B cell (primary cell): ENCODE measurements around the gene IZUMO1. TPM values are rescaled to one million over a fixed set of nuclear protein-coding genes. Genes with fewer than 3 reads are reported as not detected.

Experiments
- ATAC-seq: fragments of 200-7000 bp; cut with Tn5 transposase; one replicate; pipeline ENCODE4 v1.10.0; 2021; ENCODE audit warnings: low read depth, mild to moderate bottlenecking, moderate number of reproducible peaks, moderate library complexity
- CTCF ChIA-PET: fragments of 350-600 bp; sonication (Branson Sonifier 250); formaldehyde crosslinking; loops from one replicate; lab custom pipeline; 2021; ENCODE audit warnings: antibody characterized with exemption, inconsistent platforms; lab: Charles Lee
- POLR2A ChIA-PET: fragments of 350-600 bp; sonication (Branson Sonifier 250); formaldehyde crosslinking; loops from one replicate; lab custom pipeline; 2021; ENCODE audit warnings: antibody characterized with exemption; lab: Charles Lee
- DNase-seq: peaks from one replicate; pipeline ENCODE4 v3.0.0; 2013
- H2AFZ ChIP-seq: 2 replicates; pipeline ENCODE4 v1.6.1; 2012; ENCODE audit warnings: mild to moderate bottlenecking, low read depth, low read length; ENCODE audit not compliant: insufficient read depth, poor library complexity, severe bottlenecking
- H3K27ac ChIP-seq, 2 donors: 1 replicate in 1 of 2; 2 replicates in 1 of 2; pipeline ENCODE4 v1.5.1; 2012 to 2013; ENCODE audit warnings: low read length in 2 of 2, mild to moderate bottlenecking in 2 of 2, moderate library complexity in 1 of 2
- H3K27me3 ChIP-seq, 4 experiments: fragments of 200-600 bp in 1 of 4; sonication (generic) in 1 of 4; replicated peaks in 1 of 4; 1 replicate in 2 of 4; 2 replicates in 2 of 4; pipeline versions ENCODE4 v1.6.1 to v1.7.0; 2013 to 2016; ENCODE audit warnings: low read length in 3 of 4, mild to moderate bottlenecking in 2 of 4, mixed read lengths in 1 of 4, moderate library complexity in 1 of 4; ENCODE audit not compliant: insufficient read depth in 4 of 4, control insufficient read depth in 3 of 4; ENCODE audit errors: control extremely low read depth in 1 of 4
- H3K36me3 ChIP-seq, 2 experiments: replicated peaks in 1 of 2; 1 replicate in 1 of 2; 2 replicates in 1 of 2; pipeline versions ENCODE4 v1.6.1 to v1.7.1; 2013; ENCODE audit warnings: low read length in 1 of 2; ENCODE audit not compliant: insufficient read depth in 2 of 2, control insufficient read depth in 1 of 2; ENCODE audit errors: control extremely low read depth in 1 of 2, extremely low read depth in 1 of 2
- H3K4me1 ChIP-seq, 2 donors: fragments of 200-600 bp in 1 of 2; sonication (generic) in 1 of 2; 1 replicate in 1 of 2; 2 replicates in 1 of 2; pipeline versions ENCODE4 v1.5.1 to v1.6.1; 2013 to 2017; ENCODE audit warnings: low read length in 2 of 2; ENCODE audit not compliant: control insufficient read depth in 2 of 2, insufficient read depth in 2 of 2
- H3K4me2 ChIP-seq: replicated peaks from 2 replicates; pipeline ENCODE3; 2012; ENCODE audit warnings: mild to moderate bottlenecking, low read depth, low read length; ENCODE audit not compliant: poor library complexity, severe bottlenecking
- H3K4me3 ChIP-seq, 5 experiments: fragments of 200-600 bp in 1 of 5; sonication (generic) in 1 of 5; 1 replicate in 3 of 5; 2 replicates in 2 of 5; pipeline versions ENCODE4 v1.5.1 to v1.7.0; 2011 to 2016; ENCODE audit warnings: low read length in 4 of 5, mild to moderate bottlenecking in 4 of 5, low read depth in 2 of 5, control low read depth in 1 of 5, moderate library complexity in 1 of 5; ENCODE audit not compliant: insufficient read depth in 1 of 5; ENCODE audit errors: control extremely low read depth in 1 of 5, extremely low read depth in 1 of 5
- H3K79me2 ChIP-seq: fragments of 200-600 bp; sonication (generic); one replicate; pipeline ENCODE4 v1.6.0; 2016; ENCODE audit warnings: low read length; ENCODE audit not compliant: control insufficient read depth, insufficient read depth
- H3K9ac ChIP-seq: fragments of 200-600 bp; sonication (generic); 2 replicates; pipeline ENCODE4 v1.6.1; 2017; ENCODE audit warnings: mild to moderate bottlenecking, low read length, moderate library complexity
- H3K9me3 ChIP-seq, 3 donors: one replicate each; pipeline versions ENCODE4 v1.6.1 to v1.7.1; 2013; ENCODE audit warnings: low read length in 2 of 3; ENCODE audit not compliant: control insufficient read depth in 2 of 3, insufficient read depth in 1 of 3; ENCODE audit errors: control extremely low read depth in 1 of 3
- H4K20me1 ChIP-seq: 2 replicates; pipeline ENCODE4 v1.6.0; 2012; ENCODE audit warnings: mild to moderate bottlenecking, low read length; ENCODE audit not compliant: insufficient read depth, control insufficient read depth, poor library complexity, severe bottlenecking
- H3K27ac Mint-ChIP-seq: one replicate; pipeline ENCODE4 v1.8.0; 2021; ENCODE audit warnings: mixed read lengths
- H3K27me3 Mint-ChIP-seq: one replicate; pipeline ENCODE4 v1.8.0; 2021; ENCODE audit warnings: mixed read lengths
- H3K4me1 Mint-ChIP-seq: one replicate; pipeline ENCODE4 v1.8.0; 2021; ENCODE audit warnings: mixed read lengths
- H3K4me3 Mint-ChIP-seq: one replicate; pipeline ENCODE4 v1.8.0; 2021; ENCODE audit warnings: mixed read lengths
- H3K9me3 Mint-ChIP-seq: one replicate; pipeline ENCODE4 v1.8.0; 2022; ENCODE audit warnings: mixed read lengths; ENCODE audit not compliant: insufficient read depth
- EZH2 ChIP-seq: IDR thresholded peaks from 2 replicates; pipeline ENCODE4 v1.6.1; 2012; ENCODE audit warnings: borderline replicate concordance, low read depth, mild to moderate bottlenecking, moderate library complexity, low read length; ENCODE audit not compliant: insufficient read depth, poor library complexity, severe bottlenecking
- WGBS: methylation state at CpG from one replicate; pipeline ENCODE4 v1.1.5; 2013; ENCODE audit warnings: missing lambda C conversion rate; ENCODE audit not compliant: insufficient coverage; 5-methylcytosine and 5-hydroxymethylcytosine counted together
- intact Hi-C: fragments of 100-400 bp; cut with micrococcal nuclease; formaldehyde crosslinking; loops from one replicate; pipeline ENCODE4 v1.10.0; 2022
- polyA plus RNA-seq: library from polyadenylated mRNA; depleted of rRNA; stranded (reverse); fragments of >200 nt; gene quantifications from 2 replicates; pipeline ENCODE4 v1.2.3, GENCODE V29; 2012
- total RNA-seq, 2 donors: library from RNA; stranded (reverse); fragments of 120-200 nt in 1 of 2; gene quantifications; 1 replicate in 1 of 2; 2 replicates in 1 of 2; pipeline versions ENCODE4 v1.2.3 to v1.2.4, GENCODE V29; 2013 to 2022
- TF ChIP-seq, protein P1 (sequence below): fragments of 200-600 bp; IDR thresholded peaks from one replicate; pipeline ENCODE4 v1.8.0; 2022; ENCODE audit warnings: antibody characterized with exemption, mild to moderate bottlenecking

Gene IZUMO1
- total and polyA plus RNA-seq, 2 donors (not counting 1 experiment from before 2014, with no cell fraction given), result not detected

DNA sequence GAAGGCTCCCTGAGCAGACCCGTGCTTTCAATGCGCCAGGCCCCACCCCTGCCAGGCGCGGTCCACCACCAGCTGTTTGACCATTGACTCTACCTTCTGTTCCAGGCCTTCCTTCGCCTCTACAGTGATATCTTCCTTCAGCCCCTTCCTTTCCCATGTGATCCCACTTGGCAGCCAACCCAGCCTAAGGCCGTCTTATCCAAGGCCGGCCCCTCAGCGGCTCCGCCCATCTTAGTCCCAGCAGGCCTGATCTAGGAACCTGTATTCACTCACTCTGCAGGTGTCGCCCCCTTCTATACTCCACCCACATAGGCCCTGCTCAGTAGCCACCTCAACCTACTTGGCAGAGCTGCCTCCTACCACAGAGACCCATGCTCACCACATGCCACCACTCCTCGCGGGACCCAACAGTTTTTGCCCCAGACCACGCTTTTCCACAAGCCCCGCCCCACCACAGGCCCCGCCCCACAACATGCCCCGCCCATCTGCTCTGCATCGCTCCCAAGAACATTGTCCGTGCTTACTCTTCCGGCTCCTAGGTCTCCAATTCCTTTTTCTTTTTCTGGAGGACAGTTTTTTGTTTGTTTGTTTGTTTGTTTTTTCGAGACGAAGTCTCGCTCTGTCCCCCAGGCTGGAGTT, 9.2 kb downstream of the IZUMO1 start:
- intact Hi-C loops, result no loop called here

DNA sequence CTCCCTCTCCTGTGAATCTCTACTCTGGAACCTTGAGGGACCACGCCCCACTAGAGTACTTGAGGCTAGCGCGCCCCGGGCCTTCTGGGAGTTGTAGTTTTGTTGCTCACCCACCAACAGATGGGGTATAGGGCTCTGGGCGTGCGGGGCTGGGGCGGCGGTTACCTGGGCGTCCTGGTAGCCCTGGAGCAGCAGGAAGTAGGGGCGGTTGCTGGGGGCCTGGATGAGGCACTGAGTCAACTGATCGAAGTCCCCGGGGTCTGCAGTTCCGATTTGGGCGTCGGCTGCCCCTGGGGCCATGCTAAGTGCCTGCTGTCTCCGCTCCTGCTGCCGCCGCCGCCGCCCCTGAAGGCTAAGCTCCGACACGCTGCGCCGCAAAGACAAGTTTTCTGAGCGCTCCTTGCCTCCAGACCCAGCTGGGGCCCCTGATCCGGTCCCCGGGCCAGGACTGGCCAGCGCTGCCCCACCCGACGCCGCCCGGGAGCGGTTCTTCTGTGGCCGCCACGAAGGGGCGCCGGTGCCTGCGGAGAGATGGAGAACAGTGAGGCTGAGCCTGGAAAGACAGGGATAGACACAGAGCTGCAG, 11.6 kb downstream of the IZUMO1 start:
- TF ChIP-seq EZH2, result no peak
- TF ChIP-seq, protein P1, sequence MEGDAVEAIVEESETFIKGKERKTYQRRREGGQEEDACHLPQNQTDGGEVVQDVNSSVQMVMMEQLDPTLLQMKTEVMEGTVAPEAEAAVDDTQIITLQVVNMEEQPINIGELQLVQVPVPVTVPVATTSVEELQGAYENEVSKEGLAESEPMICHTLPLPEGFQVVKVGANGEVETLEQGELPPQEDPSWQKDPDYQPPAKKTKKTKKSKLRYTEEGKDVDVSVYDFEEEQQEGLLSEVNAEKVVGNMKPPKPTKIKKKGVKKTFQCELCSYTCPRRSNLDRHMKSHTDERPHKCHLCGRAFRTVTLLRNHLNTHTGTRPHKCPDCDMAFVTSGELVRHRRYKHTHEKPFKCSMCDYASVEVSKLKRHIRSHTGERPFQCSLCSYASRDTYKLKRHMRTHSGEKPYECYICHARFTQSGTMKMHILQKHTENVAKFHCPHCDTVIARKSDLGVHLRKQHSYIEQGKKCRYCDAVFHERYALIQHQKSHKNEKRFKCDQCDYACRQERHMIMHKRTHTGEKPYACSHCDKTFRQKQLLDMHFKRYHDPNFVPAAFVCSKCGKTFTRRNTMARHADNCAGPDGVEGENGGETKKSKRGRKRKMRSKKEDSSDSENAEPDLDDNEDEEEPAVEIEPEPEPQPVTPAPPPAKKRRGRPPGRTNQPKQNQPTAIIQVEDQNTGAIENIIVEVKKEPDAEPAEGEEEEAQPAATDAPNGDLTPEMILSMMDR, result no peak
- intact Hi-C loops, result no loop called here
- H3K36me3 ChIP-seq, result no peaks in the 10 kb centered on the region
- peak; percentile 17 for DNase-seq
- no peak for ATAC-seq
- Mint-ChIP-seq H3K4me1 (peaks cover 8% of the 10 kb centered on the region), H3K4me3 (no peak overlapping the region), H3K27ac (no peak overlapping the region), H3K27me3 (peaks cover 3% of the 10 kb centered on the region), H3K9me3 (no peaks in the 10 kb centered on the region)
- peaks cover 10 to 12% of the 10 kb centered on the region in 2 donors for H3K4me1 ChIP-seq
- WGBS, result 96% methylated on average over 32 of the region's 38 CpGs
- H4K20me1 ChIP-seq, result no peaks in the 10 kb centered on the region
- CTCF ChIA-PET, result no interaction called here
- no peak overlapping the region for H3K4me3 ChIP-seq
- H3K27me3 ChIP-seq, result peaks cover 0 to 8% (median 4%) of the 10 kb centered on the region in 4 experiments
- H3K27ac ChIP-seq, result no peak overlapping the region
- POLR2A ChIA-PET, result no interaction called here
- peaks cover 0 to 13% (median 0%) of the 10 kb centered on the region in 3 donors for H3K9me3 ChIP-seq
- no peaks in the 10 kb centered on the region for H3K79me2 ChIP-seq
- no peak overlapping the region for H3K4me2 ChIP-seq
- H3K9ac ChIP-seq, result no peak overlapping the region
- no peak overlapping the region for H2AFZ ChIP-seq

More for the DNA sequence above, 9.2 kb downstream of the IZUMO1 start:
- Histone ChIP-seq H3K4me2 (no peak overlapping the region), H3K9ac (no peak overlapping the region), H3K79me2 (no peaks in the 10 kb centered on the region), H3K9me3 (peaks cover 0 to 29% (median 0%) of the 10 kb centered on the region in 3 donors), H3K36me3 (no peaks in the 10 kb centered on the region), H3K4me3 (no peak overlapping the region), H3K27me3 (peaks cover 0 to 22% (median 10%) of the 10 kb centered on the region in 4 experiments), H4K20me1 (no peaks in the 10 kb centered on the region), H3K27ac (no peak overlapping the region), H3K4me1 (peaks cover 22 to 25% of the 10 kb centered on the region in 2 donors), H2AFZ (no peak overlapping the region)
- no peak for TF ChIP-seq EZH2
- TF ChIP-seq, protein P1, result no peak
- DNase-seq, result peak; percentile 35
- ChIA-PET POLR2A (no interaction called here), CTCF (interaction anchor here (2.4 to 3.2 kb wide), 2 partner anchors 12 to 63 kb away, joined by 12 to 18 read pairs; no protein-coding TSS in a partner anchor)
- H3K4me1 Mint-ChIP-seq, result peaks cover 15% of the 10 kb centered on the region
- H3K4me3 Mint-ChIP-seq, result peak overlapping the region; percentile 2
- peaks cover 10% of the 10 kb centered on the region for H3K27me3 Mint-ChIP-seq
- no peaks in the 10 kb centered on the region for H3K9me3 Mint-ChIP-seq
- WGBS, result 89% methylated on average over 17 of the region's 22 CpGs
- no peak overlapping the region for H3K27ac Mint-ChIP-seq
- ATAC-seq, result no peak
